H9 (cell line): ENCODE measurements around the gene ATP8B4. TPM values are rescaled to one million over a fixed set of nuclear protein-coding genes. Genes with fewer than 3 reads are reported as not detected.

Source experiments
- DNase-seq: peaks from one replicate; pipeline ENCODE4 v3.0.0-alpha.2; 2017
- H2AFZ ChIP-seq: one replicate; pipeline ENCODE4 v1.6.1; 2013; ENCODE audit warnings: mild to moderate bottlenecking, low read length, control low read depth, moderate library complexity
- H2AK5ac ChIP-seq: 2 replicates; pipeline ENCODE4 v1.6.1; 2013; ENCODE audit warnings: low read length, control low read depth, mixed read lengths; ENCODE audit not compliant: insufficient read length
- H2BK120ac ChIP-seq: one replicate; pipeline ENCODE4 v1.6.1; 2013; ENCODE audit warnings: low read depth, mild to moderate bottlenecking, low read length, control low read depth, inconsistent platforms; ENCODE audit not compliant: poor library complexity, severe bottlenecking
- H2BK12ac ChIP-seq: 2 replicates; pipeline ENCODE4 v1.6.1; 2013; ENCODE audit warnings: low read length, control low read depth, mixed read lengths, low read depth; ENCODE audit not compliant: insufficient read length
- H2BK15ac ChIP-seq: 2 replicates; pipeline ENCODE4 v1.6.1; 2013; ENCODE audit warnings: low read depth, low read length, control low read depth
- H2BK20ac ChIP-seq: one replicate; pipeline ENCODE4 v1.6.1; 2013; ENCODE audit warnings: low read depth, mild to moderate bottlenecking, low read length, control low read depth, inconsistent platforms; ENCODE audit not compliant: poor library complexity, severe bottlenecking
- H2BK5ac ChIP-seq: 2 replicates; pipeline ENCODE4 v1.6.1; 2013; ENCODE audit warnings: low read length, control low read depth, mixed read lengths; ENCODE audit not compliant: insufficient read length
- H3K14ac ChIP-seq: 2 replicates; pipeline ENCODE4 v1.6.1; 2013; ENCODE audit warnings: low read length, control low read depth; ENCODE audit not compliant: insufficient read depth
- H3K18ac ChIP-seq: 2 replicates; pipeline ENCODE4 v1.6.1; 2013; ENCODE audit warnings: low read depth, mild to moderate bottlenecking, mixed read lengths, low read length, control low read depth; ENCODE audit not compliant: insufficient read length
- H3K23ac ChIP-seq: 2 replicates; pipeline ENCODE4 v1.6.1; 2013; ENCODE audit warnings: low read length, control low read depth, mixed read lengths, low read depth; ENCODE audit not compliant: insufficient read length
- H3K23me2 ChIP-seq: 2 replicates; pipeline ENCODE4 v1.6.1; 2013; ENCODE audit warnings: low read depth, mild to moderate bottlenecking, mixed read lengths, low read length, control low read depth; ENCODE audit not compliant: insufficient read length, poor library complexity, severe bottlenecking
- H3K27ac ChIP-seq: 2 replicates; pipeline ENCODE4 v1.5.1; 2013; ENCODE audit warnings: low read length, control low read depth, mixed read lengths, low read depth; ENCODE audit not compliant: insufficient read length
- H3K27me3 ChIP-seq: 2 replicates; pipeline ENCODE4 v1.6.1; 2013; ENCODE audit warnings: low read length, control low read depth, inconsistent platforms; ENCODE audit not compliant: insufficient read depth
- H3K4ac ChIP-seq: 2 replicates; pipeline ENCODE4 v1.6.1; 2013; ENCODE audit warnings: low read depth, mild to moderate bottlenecking, control low read depth, inconsistent platforms, low read length, moderate library complexity
- H3K4me1 ChIP-seq: 2 replicates; pipeline ENCODE4 v1.6.1; 2013; ENCODE audit warnings: low read length, control low read depth, inconsistent platforms; ENCODE audit not compliant: insufficient read depth
- H3K4me2 ChIP-seq: 2 replicates; pipeline ENCODE4 v1.6.1; 2013; ENCODE audit warnings: low read length, control low read depth, mixed read lengths; ENCODE audit not compliant: insufficient read length, insufficient read depth
- H3K56ac ChIP-seq: 2 replicates; pipeline ENCODE4 v1.6.1; 2013; ENCODE audit warnings: low read depth, mild to moderate bottlenecking, mixed read lengths, low read length, control low read depth; ENCODE audit not compliant: insufficient read length
- H3K79me1 ChIP-seq: 2 replicates; pipeline ENCODE4 v1.6.1; 2013; ENCODE audit warnings: low read depth, mild to moderate bottlenecking, moderate library complexity, low read length, control low read depth, inconsistent platforms; ENCODE audit not compliant: insufficient read depth, poor library complexity, severe bottlenecking
- H3K79me2 ChIP-seq: 2 replicates; pipeline ENCODE4 v1.6.1; 2013; ENCODE audit warnings: low read length, control low read depth, inconsistent platforms; ENCODE audit not compliant: insufficient read depth
- H3K9ac ChIP-seq: 2 replicates; pipeline ENCODE4 v1.6.1; 2013; ENCODE audit warnings: low read length, control low read depth, mixed read lengths; ENCODE audit not compliant: insufficient read length; ENCODE audit errors: extremely low read depth
- H3K9me3 ChIP-seq: one replicate; pipeline ENCODE4 v1.6.1; 2013; ENCODE audit warnings: low read depth, low read length, inconsistent platforms; ENCODE audit not compliant: control insufficient read depth
- H3T11ph ChIP-seq: one replicate; pipeline ENCODE4 v1.6.1; 2013; ENCODE audit warnings: mild to moderate bottlenecking, low read length, control low read depth, inconsistent platforms
- H4K20me1 ChIP-seq: one replicate; pipeline ENCODE4 v1.6.1; 2013; ENCODE audit not compliant: control insufficient read depth, insufficient read length, insufficient read depth
- H4K5ac ChIP-seq: 2 replicates; pipeline ENCODE4 v1.6.1; 2013; ENCODE audit warnings: low read depth, mild to moderate bottlenecking, mixed read lengths, low read length, control low read depth; ENCODE audit not compliant: insufficient read length
- H4K8ac ChIP-seq: replicated peaks from 2 replicates; pipeline ENCODE4 v1.6.1; 2013; ENCODE audit warnings: low read length, control low read depth, mixed read lengths, low read depth; ENCODE audit not compliant: insufficient read length
- H4K91ac ChIP-seq: 2 replicates; pipeline ENCODE4 v1.6.1; 2013; ENCODE audit warnings: low read depth, mild to moderate bottlenecking, moderate library complexity, mixed read lengths, low read length, control low read depth; ENCODE audit not compliant: insufficient read length
- H3K27ac Mint-ChIP-seq, 3 experiments: 2 replicates in 2 of 3; 3 replicates in 1 of 3; pipeline ENCODE4 v1.8.0; 2020 to 2021; ENCODE audit warnings: mixed read lengths in 3 of 3, mild to moderate bottlenecking in 1 of 3, moderate library complexity in 1 of 3
- H3K27me3 Mint-ChIP-seq: 2 replicates; pipeline ENCODE4 v1.8.0; 2021; ENCODE audit warnings: low read depth, mild to moderate bottlenecking, moderate library complexity, mixed read lengths
- H3K36me3 Mint-ChIP-seq, 3 experiments: 2 replicates in 2 of 3; 3 replicates in 1 of 3; pipeline ENCODE4 v1.8.0; 2020 to 2021; ENCODE audit warnings: low read depth in 3 of 3, mixed read lengths in 3 of 3; ENCODE audit not compliant: insufficient read depth in 1 of 3
- H3K4me1 Mint-ChIP-seq, 2 experiments: 2 replicates each; pipeline ENCODE4 v1.8.0; 2020; ENCODE audit warnings: mixed read lengths in 2 of 2
- H3K4me3 Mint-ChIP-seq, 2 experiments: 2 replicates in 1 of 2; 3 replicates in 1 of 2; pipeline ENCODE4 v1.8.0; 2020 to 2021; ENCODE audit warnings: mild to moderate bottlenecking in 2 of 2, mixed read lengths in 2 of 2, moderate library complexity in 1 of 2
- H3K9me3 Mint-ChIP-seq, 2 experiments: 2 replicates in 1 of 2; 3 replicates in 1 of 2; pipeline ENCODE4 v1.8.0; 2020; ENCODE audit warnings: mild to moderate bottlenecking in 2 of 2, mixed read lengths in 2 of 2, moderate library complexity in 1 of 2
- WGBS: extraction: QIAGEN DNeasy Blood & Tissue Kit; methylation state at CpG from one replicate; pipeline ENCODE4 v1.1.7; 2013; ENCODE audit warnings: missing lambda C conversion rate, low lambda C conversion rate, mixed read lengths; ENCODE audit not compliant: insufficient read length; ENCODE audit errors: extremely low coverage; 5-methylcytosine and 5-hydroxymethylcytosine counted together
- total RNA-seq: library from RNA; stranded (reverse); gene quantifications from 2 replicates; pipeline ENCODE4 v1.2.1, GENCODE V29; 2021
- TF ChIP-seq, protein P1 (sequence below): fragments of 200-600 bp; sonication (generic); conservative IDR thresholded peaks from 3 replicates; pipeline ENCODE4 v1.8.0; 2021; ENCODE audit warnings: antibody characterized with exemption, mild to moderate bottlenecking

The ATP8B4 gene
- total RNA-seq, 1 experiment from 2014 or later, result 0.52 TPM

GRCh38 chr15:50077651-50078050 is 41.4 kb downstream of the ATP8B4 start:
- H3K36me3 Mint-ChIP-seq, result no peaks in the 10 kb centered on the region
- H3K9me3 Mint-ChIP-seq, result no peaks in the 10 kb centered on the region
- Histone ChIP-seq H4K91ac (no peak overlapping the region), H3K79me1 (no peaks in the 10 kb centered on the region), H3K4me2 (no peak overlapping the region), H2BK120ac (no peak overlapping the region), H3K23me2 (no peaks in the 10 kb centered on the region), H3K4ac (no peak overlapping the region), H3T11ph (no peak overlapping the region), H4K5ac (no peak overlapping the region), H2BK5ac (no peak overlapping the region), H2BK20ac (no peak overlapping the region), H2AFZ (no peak overlapping the region), H3K27ac (no peak overlapping the region), H2BK15ac (no peak overlapping the region), H3K14ac (no peak overlapping the region), H3K18ac (no peak overlapping the region), H2AK5ac (no peak overlapping the region), H3K9ac (no peak overlapping the region), H2BK12ac (no peak overlapping the region), H3K4me1 (no peaks in the 10 kb centered on the region), H3K27me3 (no peaks in the 10 kb centered on the region), H3K79me2 (no peaks in the 10 kb centered on the region), H4K20me1 (no peaks in the 10 kb centered on the region), H3K56ac (no peak overlapping the region), H4K8ac (no peak overlapping the region), H3K23ac (no peak overlapping the region), H3K9me3 (no peaks in the 10 kb centered on the region)
- H3K27me3 Mint-ChIP-seq, result no peaks in the 10 kb centered on the region; the same call in 1 of the 2 replicates
- no CpG with 5 or more reads among the region's 2 CpGs for WGBS
- DNase-seq, result no peak
- no peak overlapping the region for H3K4me3 Mint-ChIP-seq
- no peak overlapping the region for H3K27ac Mint-ChIP-seq
- TF ChIP-seq, protein P1, sequence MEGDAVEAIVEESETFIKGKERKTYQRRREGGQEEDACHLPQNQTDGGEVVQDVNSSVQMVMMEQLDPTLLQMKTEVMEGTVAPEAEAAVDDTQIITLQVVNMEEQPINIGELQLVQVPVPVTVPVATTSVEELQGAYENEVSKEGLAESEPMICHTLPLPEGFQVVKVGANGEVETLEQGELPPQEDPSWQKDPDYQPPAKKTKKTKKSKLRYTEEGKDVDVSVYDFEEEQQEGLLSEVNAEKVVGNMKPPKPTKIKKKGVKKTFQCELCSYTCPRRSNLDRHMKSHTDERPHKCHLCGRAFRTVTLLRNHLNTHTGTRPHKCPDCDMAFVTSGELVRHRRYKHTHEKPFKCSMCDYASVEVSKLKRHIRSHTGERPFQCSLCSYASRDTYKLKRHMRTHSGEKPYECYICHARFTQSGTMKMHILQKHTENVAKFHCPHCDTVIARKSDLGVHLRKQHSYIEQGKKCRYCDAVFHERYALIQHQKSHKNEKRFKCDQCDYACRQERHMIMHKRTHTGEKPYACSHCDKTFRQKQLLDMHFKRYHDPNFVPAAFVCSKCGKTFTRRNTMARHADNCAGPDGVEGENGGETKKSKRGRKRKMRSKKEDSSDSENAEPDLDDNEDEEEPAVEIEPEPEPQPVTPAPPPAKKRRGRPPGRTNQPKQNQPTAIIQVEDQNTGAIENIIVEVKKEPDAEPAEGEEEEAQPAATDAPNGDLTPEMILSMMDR, result no peak
- no peaks in the 10 kb centered on the region for H3K4me1 Mint-ChIP-seq
